Fibroblast of gingiva (primary cell): Measurements from ENCODE around the gene SPRN.
"Not testable (repeated sequence)": the region's sequence is repeated elsewhere in the genome, so short reads cannot be mapped to it uniquely, and the experiment has no call there.

Experiments
- DNase-seq: peaks from one replicate; pipeline ENCODE4 v3.0.0-alpha.2; 2011; ENCODE audit warnings: low read depth

The SPRN gene

GRCh38 chr10:133386951-133387350 lies 37.5 kb downstream of the SPRN start:
- not testable (repeated sequence) for DNase-seq

GRCh38 chr10:133385214-133385613 lies 39.2 kb downstream of the SPRN start:
- no peak for DNase-seq

- DNase-seq, result no peak
Measured at GRCh38 chr10:133384071-133384470, 40.4 kb downstream of the SPRN start.

- DNase-seq, result no peak
Measured at GRCh38 chr10:133383551-133383950, 40.9 kb downstream of the SPRN start.

GRCh38 chr10:133381036-133381435 lies 43.4 kb downstream of the SPRN start:
- DNase-seq, result no peak

GRCh38 chr10:133379801-133380666 lies 44.4 kb downstream of the SPRN start:
- DNase-seq, result no peak

GRCh38 chr10:133379152-133379800 lies 45.1 kb downstream of the SPRN start, which contains the start of gene PAOX:
Gene PAOX (plus strand): TSS chr10:133379262. CDS start chr10:133379317, 55 bp downstream.
- peak; percentile 62 for DNase-seq

GRCh38 chr10:133378251-133379096 lies 46.0 kb downstream of the SPRN start:
- DNase-seq, result peak; percentile 40

- no peak for DNase-seq
Measured at GRCh38 chr10:133377818-133378250, 46.6 kb downstream of the SPRN start.

- no peak for DNase-seq
Measured at GRCh38 chr10:133377025-133377817, 47.2 kb downstream of the SPRN start.

- not testable (repeated sequence) for DNase-seq
Measured at GRCh38 chr10:133376183-133376582, 48.2 kb downstream of the SPRN start.

GRCh38 chr10:133375357-133376115 lies 48.9 kb downstream of the SPRN start:
- no peak for DNase-seq

- DNase-seq, result peak; percentile 88
Measured at GRCh38 chr10:133373174-133374090, 51.0 kb downstream of the SPRN start, which contains the start of gene ECHS1. Gene ECHS1 (minus strand): TSS chr10:133373354. CDS start chr10:133373333, 21 bp downstream.

- DNase-seq, result no peak
Measured at GRCh38 chr10:133372507-133372906, 51.9 kb downstream of the SPRN start.
